ENCODE results near the gene KITLG.

DNA sequence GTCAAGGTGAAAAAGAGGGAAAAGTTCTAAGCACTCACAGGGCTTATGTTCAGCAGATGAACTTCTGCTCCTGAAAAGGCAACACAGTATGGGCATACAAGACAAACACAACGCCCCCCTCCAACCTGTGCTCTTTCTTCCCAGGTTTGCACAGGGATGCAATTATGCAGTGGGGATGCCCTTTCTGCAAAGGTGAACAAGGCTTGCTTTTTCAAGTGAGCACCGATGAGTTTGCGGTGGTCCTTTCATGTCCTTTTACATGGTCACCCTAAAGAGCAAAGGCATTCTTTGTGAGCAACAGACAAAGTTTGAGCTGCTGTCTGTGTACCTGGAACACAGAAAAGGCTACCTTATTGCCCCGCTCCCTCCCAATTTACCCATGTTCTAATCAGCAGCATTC, 6.7 kb downstream of the KITLG start:
- TF ChIP-seq, protein P1, sequence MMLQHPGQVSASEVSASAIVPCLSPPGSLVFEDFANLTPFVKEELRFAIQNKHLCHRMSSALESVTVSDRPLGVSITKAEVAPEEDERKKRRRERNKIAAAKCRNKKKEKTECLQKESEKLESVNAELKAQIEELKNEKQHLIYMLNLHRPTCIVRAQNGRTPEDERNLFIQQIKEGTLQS (IDR thresholded peaks at IDR 0.05; ENCODE audit: insufficient read depth, low read depth, low read length) = no peak
- TF ChIP-seq MAFK (IDR thresholded peaks at IDR 0.05; ENCODE audit: low read depth, low read length) (no peak), SIN3A (conservative IDR thresholded peaks at IDR 0.05 in 1 of 2, IDR thresholded peaks at IDR 0.05 in 1 of 2; ENCODE audit: low read depth in 1 of 2, low read length in 2 of 2) (no peak), POLR2AphosphoS5 (IDR thresholded peaks at IDR 0.05; ENCODE audit: low read depth, low read length) (no peak), YY1 (IDR thresholded peaks at IDR 0.05; ENCODE audit: low read depth, low read length) (no peak), EZH2 (IDR thresholded peaks at IDR 0.05; ENCODE audit: low read depth, low read length, severe bottlenecking) (no peak), POLR2A (IDR thresholded peaks at IDR 0.05; ENCODE audit: control extremely low read depth in 1 of 2, low read depth in 2 of 2, low read length in 2 of 2) (no peak), TEAD4 (IDR thresholded peaks at IDR 0.05; ENCODE audit: low read depth, low read length) (no peak), KDM1A (IDR thresholded peaks at IDR 0.05; ENCODE audit: borderline replicate concordance, low read length) (no peak)
- TF ChIP-seq, protein P2, sequence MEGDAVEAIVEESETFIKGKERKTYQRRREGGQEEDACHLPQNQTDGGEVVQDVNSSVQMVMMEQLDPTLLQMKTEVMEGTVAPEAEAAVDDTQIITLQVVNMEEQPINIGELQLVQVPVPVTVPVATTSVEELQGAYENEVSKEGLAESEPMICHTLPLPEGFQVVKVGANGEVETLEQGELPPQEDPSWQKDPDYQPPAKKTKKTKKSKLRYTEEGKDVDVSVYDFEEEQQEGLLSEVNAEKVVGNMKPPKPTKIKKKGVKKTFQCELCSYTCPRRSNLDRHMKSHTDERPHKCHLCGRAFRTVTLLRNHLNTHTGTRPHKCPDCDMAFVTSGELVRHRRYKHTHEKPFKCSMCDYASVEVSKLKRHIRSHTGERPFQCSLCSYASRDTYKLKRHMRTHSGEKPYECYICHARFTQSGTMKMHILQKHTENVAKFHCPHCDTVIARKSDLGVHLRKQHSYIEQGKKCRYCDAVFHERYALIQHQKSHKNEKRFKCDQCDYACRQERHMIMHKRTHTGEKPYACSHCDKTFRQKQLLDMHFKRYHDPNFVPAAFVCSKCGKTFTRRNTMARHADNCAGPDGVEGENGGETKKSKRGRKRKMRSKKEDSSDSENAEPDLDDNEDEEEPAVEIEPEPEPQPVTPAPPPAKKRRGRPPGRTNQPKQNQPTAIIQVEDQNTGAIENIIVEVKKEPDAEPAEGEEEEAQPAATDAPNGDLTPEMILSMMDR (IDR thresholded peaks at IDR 0.05; ENCODE audit: control extremely low read depth in 1 of 3, insufficient read depth in 1 of 3, low read depth in 1 of 3, low read length in 3 of 3) = no peak
- TF ChIP-seq, protein P3, sequence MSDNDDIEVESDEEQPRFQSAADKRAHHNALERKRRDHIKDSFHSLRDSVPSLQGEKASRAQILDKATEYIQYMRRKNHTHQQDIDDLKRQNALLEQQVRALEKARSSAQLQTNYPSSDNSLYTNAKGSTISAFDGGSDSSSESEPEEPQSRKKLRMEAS (IDR thresholded peaks at IDR 0.05) = no peak
- TF ChIP-seq, protein P4, sequence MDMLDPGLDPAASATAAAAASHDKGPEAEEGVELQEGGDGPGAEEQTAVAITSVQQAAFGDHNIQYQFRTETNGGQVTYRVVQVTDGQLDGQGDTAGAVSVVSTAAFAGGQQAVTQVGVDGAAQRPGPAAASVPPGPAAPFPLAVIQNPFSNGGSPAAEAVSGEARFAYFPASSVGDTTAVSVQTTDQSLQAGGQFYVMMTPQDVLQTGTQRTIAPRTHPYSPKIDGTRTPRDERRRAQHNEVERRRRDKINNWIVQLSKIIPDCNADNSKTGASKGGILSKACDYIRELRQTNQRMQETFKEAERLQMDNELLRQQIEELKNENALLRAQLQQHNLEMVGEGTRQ (IDR thresholded peaks at IDR 0.05; ENCODE audit: low read length) = no peak
